MM.1S (cell line): ENCODE results near the gene NRXN3.

Source experiments
- DNase-seq: peaks from one replicate; pipeline ENCODE4 v3.0.0-alpha.2; 2015
- H2AFZ ChIP-seq: fragments of 300-600 bp; sonication (generic); 2 replicates; pipeline ENCODE4 v1.6.0; 2016; ENCODE audit warnings: antibody characterized with exemption, low read length
- H3F3A ChIP-seq: fragments of 300-600 bp; sonication (generic); 2 replicates; pipeline ENCODE4 v1.6.1; 2016; ENCODE audit warnings: mild to moderate bottlenecking, antibody characterized with exemption, low read length, moderate library complexity, mixed read lengths; ENCODE audit not compliant: insufficient read depth
- H3K27ac ChIP-seq: fragments of 300-600 bp; sonication (generic); 2 replicates; pipeline ENCODE4 v1.5.1; 2016; ENCODE audit warnings: mild to moderate bottlenecking, low read length
- H3K27me3 ChIP-seq: fragments of 300-600 bp; sonication (generic); replicated peaks from 2 replicates; pipeline ENCODE4 v1.6.0; 2016; ENCODE audit warnings: low read length; ENCODE audit not compliant: insufficient read depth
- H3K36me3 ChIP-seq: fragments of 300-600 bp; sonication (generic); replicated peaks from 2 replicates; pipeline ENCODE4 v1.6.1; 2016; ENCODE audit warnings: mild to moderate bottlenecking, low read length, mixed read lengths; ENCODE audit not compliant: insufficient read depth
- H3K4me1 ChIP-seq: fragments of 300-600 bp; sonication (generic); 2 replicates; pipeline ENCODE4 v1.6.1; 2016; ENCODE audit warnings: low read length, mixed read lengths
- H3K4me2 ChIP-seq: fragments of 300-600 bp; sonication (generic); 2 replicates; pipeline ENCODE4 v1.6.0; 2016; ENCODE audit warnings: low read depth, low read length
- H3K4me3 ChIP-seq: fragments of 300-600 bp; sonication (generic); 2 replicates; pipeline ENCODE4 v1.5.1; 2016; ENCODE audit warnings: low read length, mixed read lengths
- H3K79me2 ChIP-seq: fragments of 300-600 bp; sonication (generic); 2 replicates; pipeline ENCODE4 v1.6.1; 2016; ENCODE audit warnings: mixed run types, low read length, mixed read lengths
- H3K9ac ChIP-seq: fragments of 300-600 bp; sonication (generic); 2 replicates; pipeline ENCODE4 v1.6.1; 2016; ENCODE audit warnings: low read length, mixed read lengths
- H3K9me2 ChIP-seq: fragments of 300-600 bp; sonication (generic); replicated peaks from 2 replicates; pipeline ENCODE4 v1.6.1; 2016; ENCODE audit warnings: mild to moderate bottlenecking, low read length, mixed read lengths; ENCODE audit not compliant: insufficient read depth
- H3K9me3 ChIP-seq: fragments of 300-600 bp; sonication (generic); replicated peaks from 2 replicates; pipeline ENCODE4 v1.6.1; 2016; ENCODE audit warnings: mild to moderate bottlenecking, low read length, mixed read lengths; ENCODE audit not compliant: insufficient read depth
- H4K20me1 ChIP-seq: fragments of 300-600 bp; sonication (generic); 2 replicates; pipeline ENCODE4 v1.6.1; 2016; ENCODE audit warnings: mild to moderate bottlenecking, low read length, moderate library complexity, mixed read lengths; ENCODE audit not compliant: insufficient read depth
- CTCF ChIP-seq: fragments of 300-600 bp; sonication (generic); IDR thresholded peaks from 2 replicates; pipeline ENCODE4 v1.5.1; 2016; ENCODE audit warnings: antibody characterized with exemption, low read length, mixed read lengths
- EZH2 ChIP-seq: fragments of 300-600 bp; sonication (generic); optimal IDR thresholded peaks from 2 replicates; pipeline ENCODE3; 2017; ENCODE audit warnings: low read depth, mild to moderate bottlenecking, antibody characterized with exemption, low read length, mixed read lengths
- EZH2phosphoT487 ChIP-seq: fragments of 300-600 bp; sonication (generic); IDR thresholded peaks from 2 replicates; pipeline ENCODE4 v1.6.1; 2018; ENCODE audit warnings: antibody characterized with exemption, low read length

The NRXN3 gene

DNA sequence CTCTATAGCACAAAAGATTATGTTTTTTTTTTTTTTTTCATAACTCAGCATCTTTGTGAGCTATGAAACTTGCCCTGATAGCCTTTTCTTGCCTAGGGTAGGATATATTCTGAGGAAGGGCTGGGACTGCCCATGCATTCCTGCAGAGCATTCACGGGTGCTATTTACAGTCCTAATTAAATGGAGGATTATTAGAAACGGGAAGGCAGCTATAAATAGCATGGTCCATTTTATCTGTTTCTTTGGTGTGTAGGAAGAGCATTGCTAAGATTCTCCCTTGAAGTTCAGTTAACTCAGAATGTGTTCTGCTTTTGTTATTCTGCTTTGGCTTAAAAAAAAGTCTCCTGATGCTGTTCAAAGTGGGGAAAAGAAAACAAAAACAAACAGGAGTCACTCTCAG, 1410.2 kb downstream of the NRXN3 start:
- Histone ChIP-seq H3K4me3 (no peak overlapping the region), H3K9ac (no peak overlapping the region), H3K27me3 (no peaks in the 10 kb centered on the region), H3K27ac (no peak overlapping the region), H4K20me1 (no peaks in the 10 kb centered on the region), H2AFZ (no peak overlapping the region), H3K4me1 (no peaks in the 10 kb centered on the region), H3F3A (no peaks in the 10 kb centered on the region), H3K9me2 (no peaks in the 10 kb centered on the region), H3K36me3 (no peaks in the 10 kb centered on the region), H3K4me2 (no peak overlapping the region), H3K9me3 (no peaks in the 10 kb centered on the region), H3K79me2 (no peaks in the 10 kb centered on the region)
- TF ChIP-seq CTCF (no peak), EZH2phosphoT487 (no peak), EZH2 (no peak)
- DNase-seq, result no peak

- no peak overlapping the region for H3K27ac ChIP-seq
- H3F3A ChIP-seq, result no peaks in the 10 kb centered on the region
- no peak overlapping the region for H2AFZ ChIP-seq
- no peaks in the 10 kb centered on the region for H3K4me1 ChIP-seq
- H3K27me3 ChIP-seq, result no peaks in the 10 kb centered on the region
- H3K79me2 ChIP-seq, result no peaks in the 10 kb centered on the region
- no peak overlapping the region for H3K4me2 ChIP-seq
- DNase-seq, result no peak
- H3K4me3 ChIP-seq, result no peak overlapping the region
- H3K9ac ChIP-seq, result no peak overlapping the region
- no peaks in the 10 kb centered on the region for H3K9me3 ChIP-seq
- H3K36me3 ChIP-seq, result no peaks in the 10 kb centered on the region
- H3K9me2 ChIP-seq, result no peaks in the 10 kb centered on the region
- TF ChIP-seq CTCF (no peak), EZH2 (no peak), EZH2phosphoT487 (no peak)
- H4K20me1 ChIP-seq, result no peaks in the 10 kb centered on the region
These were observed 1410.7 kb downstream of the NRXN3 start for GRCh38 chr14:79580906-79581305.

- H3F3A ChIP-seq, result no peaks in the 10 kb centered on the region
- TF ChIP-seq CTCF (no peak), EZH2phosphoT487 (no peak), EZH2 (no peak)
- H3K9ac ChIP-seq, result no peak overlapping the region
- no peaks in the 10 kb centered on the region for H3K4me1 ChIP-seq
- no peaks in the 10 kb centered on the region for H3K27me3 ChIP-seq
- H3K79me2 ChIP-seq, result no peaks in the 10 kb centered on the region
- H3K4me3 ChIP-seq, result no peak overlapping the region
- H3K4me2 ChIP-seq, result no peak overlapping the region
- no peak overlapping the region for H2AFZ ChIP-seq
- no peak overlapping the region for H3K27ac ChIP-seq
- H4K20me1 ChIP-seq, result no peaks in the 10 kb centered on the region
- H3K9me3 ChIP-seq, result no peaks in the 10 kb centered on the region
- no peaks in the 10 kb centered on the region for H3K36me3 ChIP-seq
- no peak for DNase-seq
- no peaks in the 10 kb centered on the region for H3K9me2 ChIP-seq
These were observed 1411.9 kb downstream of the NRXN3 start for GRCh38 chr14:79581912-79582576.
